GM18517 (cell line): Measurements from ENCODE around the gene MRPS21.
A peak's percentile ranks its signal among the peaks of the same experiment; 100 is the strongest.

Experiments
- ATAC-seq: cut with Tn5 transposase; IDR thresholded peaks from one replicate; pipeline ENCODE4 v1.9.1; 2021; ENCODE audit warnings: mild to moderate bottlenecking, moderate library complexity; ENCODE audit not compliant: unreplicated experiment

MRPS21 gene

DNA sequence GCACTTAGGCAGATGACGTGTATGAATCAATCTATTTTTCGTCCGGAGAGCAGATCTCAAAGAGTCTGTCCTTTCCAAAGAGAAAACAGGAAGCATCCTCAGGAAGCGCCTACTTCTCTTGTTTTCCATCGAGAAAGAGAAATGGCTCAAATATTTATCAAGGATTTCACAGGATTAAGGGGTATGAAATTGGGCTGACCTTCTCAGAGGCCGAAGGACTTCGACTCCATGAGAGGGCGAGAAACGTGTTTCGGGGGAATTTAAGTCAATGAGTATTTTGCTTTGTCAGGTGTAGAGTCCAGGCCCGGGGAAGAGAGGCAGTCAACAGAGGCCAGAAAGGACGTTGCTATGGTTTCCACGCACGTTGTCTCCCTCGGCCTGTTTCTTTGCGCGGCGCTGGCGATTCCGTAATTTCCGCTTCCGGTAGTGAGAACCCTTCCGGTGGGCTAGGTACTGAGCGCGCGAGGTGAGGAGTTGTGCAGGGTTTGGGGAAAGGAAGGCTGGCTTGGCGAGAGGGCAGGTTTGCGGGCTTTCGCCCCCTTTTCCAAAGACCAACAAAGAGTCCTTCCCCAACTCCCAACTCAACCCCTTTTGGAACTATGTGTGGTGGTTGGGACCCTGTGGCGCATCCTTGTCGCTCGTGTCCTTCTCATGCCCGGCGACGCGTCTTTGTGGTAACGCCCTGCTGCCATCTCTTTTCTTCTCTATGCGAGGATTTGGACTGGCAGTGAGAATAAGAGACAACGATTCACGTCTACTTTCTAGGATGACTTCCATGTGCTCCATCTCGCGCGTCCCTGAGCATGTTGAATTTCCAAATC, at the start of gene MRPS21:
TSS of gene MRPS21 (plus strand) at position 429 of the 821 bp plus-strand sequence. CDS start 506 bp downstream, outside the sequence.
- peak; percentile 95 for ATAC-seq

DNA sequence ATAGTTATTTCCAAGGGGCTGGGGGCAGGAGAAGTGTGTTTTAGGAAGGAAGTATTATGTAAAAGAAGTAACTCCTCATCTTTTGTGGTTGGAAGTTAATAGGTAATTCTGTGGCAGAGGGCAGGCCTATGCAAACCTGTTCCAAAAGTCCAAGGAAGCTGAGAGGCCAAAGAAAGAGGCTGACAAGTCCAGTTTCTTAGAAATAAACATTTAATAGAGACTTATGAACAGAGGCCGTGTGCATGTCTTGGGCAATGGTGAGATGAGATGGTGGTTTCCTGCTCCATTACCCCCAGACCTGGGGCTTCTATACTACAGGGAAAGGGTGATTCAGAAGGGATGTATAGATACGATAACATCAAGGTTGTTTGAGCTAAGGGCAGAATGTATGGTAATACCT, 43.7 kb upstream of the MRPS21 start:
- no peak for ATAC-seq

DNA sequence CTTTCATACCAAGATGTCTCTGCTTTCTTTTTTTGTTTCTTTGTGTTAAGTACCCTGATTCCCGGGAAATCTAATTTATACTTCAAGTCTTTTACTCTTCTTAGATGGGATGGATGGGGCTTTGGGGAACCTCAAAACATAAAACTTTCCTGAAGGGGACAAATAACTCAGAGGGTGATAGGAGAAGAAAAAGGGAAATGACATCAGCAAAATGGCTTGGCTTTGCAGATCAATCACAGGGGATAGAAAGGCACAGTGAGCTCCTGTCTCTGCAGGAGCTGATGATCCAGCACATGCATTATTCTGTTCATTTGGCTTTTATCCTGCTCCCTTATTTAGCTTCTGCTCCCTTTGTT, 37.5 kb upstream of the MRPS21 start:
- ATAC-seq = no peak

DNA sequence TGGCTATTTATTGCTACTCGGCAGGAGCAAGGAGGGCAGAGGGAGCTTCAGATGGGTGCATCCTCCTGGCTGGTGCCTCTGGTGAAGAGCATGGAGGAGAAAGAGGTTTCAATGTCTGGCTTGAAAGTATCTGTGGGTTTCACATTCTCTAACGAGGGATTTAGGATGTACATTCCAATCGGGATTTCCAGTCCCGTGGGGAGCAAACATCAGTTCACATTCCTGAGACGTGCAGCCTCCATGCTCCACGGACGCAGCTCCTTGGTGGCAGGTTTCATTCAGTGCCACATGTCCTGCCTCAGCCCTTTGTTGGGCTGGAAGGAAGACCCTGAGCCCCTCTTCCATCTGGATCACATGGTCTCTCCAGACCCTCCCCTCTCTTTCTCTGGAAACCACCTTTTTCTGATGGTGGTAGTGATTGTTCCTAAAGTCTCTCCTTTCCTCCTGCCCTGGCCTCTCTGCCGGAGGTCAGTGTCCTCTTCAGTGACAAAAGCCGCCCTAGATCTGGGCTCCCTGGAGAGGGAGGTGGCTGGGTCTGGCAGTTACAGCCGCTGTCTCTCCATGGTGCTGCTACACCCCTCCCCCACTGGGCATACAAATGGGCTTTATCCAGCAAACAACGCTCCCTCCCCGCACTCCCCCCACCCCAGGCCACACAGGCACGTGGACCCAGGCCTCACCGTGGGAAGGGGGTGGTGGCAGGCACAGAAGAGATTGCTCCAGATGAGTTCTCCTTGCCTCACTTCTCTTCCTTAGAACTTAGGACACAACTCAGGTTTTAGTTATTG, 36.9 kb upstream of the MRPS21 start:
- no peak for ATAC-seq

DNA sequence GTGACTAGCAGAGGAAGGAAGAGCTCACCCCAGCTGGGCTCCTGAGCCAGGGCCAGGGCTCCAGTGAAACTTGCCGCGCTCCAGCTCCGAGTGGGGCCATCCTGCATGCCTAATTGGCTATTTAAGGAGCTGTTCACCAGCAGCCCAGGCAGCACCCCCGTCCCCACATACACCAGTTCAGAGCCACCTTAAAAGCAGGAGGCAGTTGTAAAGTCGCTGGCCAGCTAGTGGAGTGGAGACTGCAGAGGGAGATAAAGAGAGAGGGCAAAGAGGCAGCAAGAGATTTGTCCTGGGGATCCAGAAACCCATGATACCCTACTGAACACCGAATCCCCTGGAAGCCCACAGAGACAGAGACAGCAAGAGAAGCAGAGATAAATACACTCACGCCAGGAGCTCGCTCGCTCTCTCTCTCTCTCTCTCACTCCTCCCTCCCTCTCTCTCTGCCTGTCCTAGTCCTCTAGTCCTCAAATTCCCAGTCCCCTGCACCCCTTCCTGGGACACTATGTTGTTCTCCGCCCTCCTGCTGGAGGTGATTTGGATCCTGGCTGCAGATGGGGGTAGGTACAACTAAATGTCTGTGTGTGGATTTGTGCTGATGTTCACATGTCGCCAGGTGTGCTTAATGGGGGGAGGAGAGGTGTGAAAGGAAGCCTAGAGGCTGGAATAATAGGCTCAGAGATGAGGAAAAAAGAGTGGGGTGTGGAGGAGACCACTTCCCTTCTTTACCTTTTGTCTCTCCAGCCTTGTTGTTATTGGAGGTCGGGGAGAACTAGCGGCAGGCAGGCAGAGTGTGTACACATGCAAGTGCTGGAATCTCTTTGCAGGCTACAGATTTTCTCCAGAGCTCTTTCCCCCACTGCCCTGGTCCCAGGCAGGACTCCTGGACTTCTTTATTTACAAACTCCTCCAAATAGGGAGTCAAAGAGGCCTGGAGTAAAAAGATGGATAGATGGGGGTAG, 35.8 kb upstream of the MRPS21 start, which contains the start of gene CA14:
TSS of gene CA14 (plus strand) at position 151 of the 962 bp plus-strand sequence. CDS start at position 506, 355 bp downstream.
- no peak for ATAC-seq

DNA sequence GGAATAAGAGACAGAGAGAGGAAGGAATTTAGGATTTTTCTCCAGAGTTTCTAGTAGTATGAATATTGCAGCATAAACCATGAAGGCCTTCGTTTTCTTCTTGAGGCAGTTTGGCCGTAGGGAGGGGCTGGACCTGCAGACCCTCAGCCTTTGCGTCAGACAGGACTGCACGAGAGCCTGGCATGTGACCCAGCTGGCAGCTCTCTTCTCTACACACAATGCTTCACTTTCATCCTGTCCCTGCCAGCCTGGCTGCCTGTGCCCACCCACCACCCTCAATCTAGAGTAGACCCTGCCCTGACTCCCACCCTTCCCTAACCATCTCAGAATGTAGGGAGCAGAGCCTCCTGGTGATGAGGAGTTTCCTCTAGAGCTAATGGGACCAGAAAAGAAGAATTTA, 34.4 kb upstream of the MRPS21 start:
- ATAC-seq = no peak

DNA sequence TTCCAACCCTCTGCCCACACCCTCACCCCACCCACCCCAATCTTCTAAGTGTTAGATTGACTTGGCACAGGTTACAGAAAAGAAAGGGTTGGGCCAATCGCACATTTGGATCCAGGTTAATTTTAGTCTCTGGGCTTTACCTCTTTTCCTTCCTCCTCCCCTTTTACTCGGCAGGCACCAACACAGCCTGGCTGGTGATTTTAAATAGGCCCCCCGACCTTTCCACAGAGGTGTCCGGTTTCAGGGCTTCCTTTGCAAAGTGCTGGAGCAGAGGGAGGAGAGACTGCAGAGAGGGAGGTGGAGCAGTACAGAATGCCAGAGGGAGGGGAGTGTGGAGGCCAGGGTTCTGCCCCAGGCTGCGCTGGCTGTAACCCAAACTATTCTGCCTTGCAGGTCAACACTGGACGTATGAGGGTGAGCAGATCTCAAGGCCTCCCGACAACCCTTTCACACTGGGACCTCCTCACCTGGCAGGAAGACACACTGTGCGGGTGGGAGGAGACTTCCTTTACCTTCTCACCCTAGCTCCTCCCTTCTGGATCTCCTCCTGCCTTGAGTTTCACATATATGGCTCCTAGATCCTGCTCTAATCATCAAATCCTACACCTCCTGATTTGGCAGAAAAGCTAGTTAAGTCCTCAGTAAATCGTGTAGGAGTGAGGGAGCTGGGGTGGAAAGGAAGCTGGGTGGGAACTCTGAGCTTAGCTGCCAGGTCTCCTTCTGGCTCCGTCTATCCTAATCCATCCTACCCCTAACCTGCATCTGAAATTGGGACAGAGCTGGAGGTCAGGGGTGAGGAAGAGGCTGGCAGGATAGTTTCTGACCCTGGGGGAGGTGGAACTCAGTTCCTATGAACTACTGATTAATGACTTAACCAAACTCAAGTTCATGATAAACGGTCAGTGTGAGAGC, 33.6 kb upstream of the MRPS21 start:
- no peak for ATAC-seq

DNA sequence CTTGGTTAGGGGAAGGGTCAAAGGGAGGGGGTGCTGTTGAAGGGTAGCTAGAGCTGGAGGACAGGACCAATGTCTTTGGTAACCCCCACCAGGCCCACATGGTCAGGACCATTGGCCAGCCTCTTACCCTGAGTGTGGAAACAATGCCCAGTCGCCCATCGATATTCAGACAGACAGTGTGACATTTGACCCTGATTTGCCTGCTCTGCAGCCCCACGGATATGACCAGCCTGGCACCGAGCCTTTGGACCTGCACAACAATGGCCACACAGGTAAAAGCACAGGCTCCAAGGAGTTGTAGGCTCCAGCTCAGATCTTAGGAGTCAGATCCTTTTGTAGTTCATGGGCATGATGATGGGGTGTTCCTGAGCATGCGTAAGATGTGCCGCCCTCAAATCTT, 32.3 kb upstream of the MRPS21 start:
- ATAC-seq = no peak

DNA sequence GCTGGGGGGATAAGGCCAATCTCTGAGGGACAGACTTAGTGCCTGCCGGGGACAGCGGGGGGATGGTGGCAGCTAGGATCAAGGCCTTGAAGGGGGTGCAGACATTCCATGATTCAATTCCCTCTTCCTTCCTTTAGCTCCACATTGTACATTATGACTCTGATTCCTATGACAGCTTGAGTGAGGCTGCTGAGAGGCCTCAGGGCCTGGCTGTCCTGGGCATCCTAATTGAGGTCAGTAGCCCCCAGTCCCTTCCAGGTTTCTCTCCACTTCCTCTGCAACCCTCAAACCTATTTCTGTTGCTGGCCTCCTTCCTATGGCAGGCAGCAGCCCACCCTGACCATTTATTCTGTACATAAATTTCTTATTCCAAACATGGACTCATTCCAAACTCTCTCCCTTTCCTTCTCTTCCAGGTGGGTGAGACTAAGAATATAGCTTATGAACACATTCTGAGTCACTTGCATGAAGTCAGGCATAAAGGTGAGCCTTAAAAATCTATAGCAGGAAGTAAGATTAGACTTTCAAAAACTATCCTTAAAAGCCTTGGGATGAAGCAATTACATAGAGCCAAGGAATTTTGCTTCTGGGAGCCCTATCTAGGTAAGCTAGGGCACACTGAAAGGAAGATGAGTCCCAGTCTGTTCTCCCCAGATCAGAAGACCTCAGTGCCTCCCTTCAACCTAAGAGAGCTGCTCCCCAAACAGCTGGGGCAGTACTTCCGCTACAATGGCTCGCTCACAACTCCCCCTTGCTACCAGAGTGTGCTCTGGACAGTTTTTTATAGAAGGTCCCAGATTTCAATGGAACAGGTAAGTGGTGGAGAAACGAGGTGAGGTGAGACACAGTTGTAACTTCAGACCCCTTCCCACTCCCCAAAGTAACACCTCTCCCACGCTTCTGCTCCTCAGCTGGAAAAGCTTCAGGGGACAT, 31.0 kb upstream of the MRPS21 start:
- no peak for ATAC-seq

DNA sequence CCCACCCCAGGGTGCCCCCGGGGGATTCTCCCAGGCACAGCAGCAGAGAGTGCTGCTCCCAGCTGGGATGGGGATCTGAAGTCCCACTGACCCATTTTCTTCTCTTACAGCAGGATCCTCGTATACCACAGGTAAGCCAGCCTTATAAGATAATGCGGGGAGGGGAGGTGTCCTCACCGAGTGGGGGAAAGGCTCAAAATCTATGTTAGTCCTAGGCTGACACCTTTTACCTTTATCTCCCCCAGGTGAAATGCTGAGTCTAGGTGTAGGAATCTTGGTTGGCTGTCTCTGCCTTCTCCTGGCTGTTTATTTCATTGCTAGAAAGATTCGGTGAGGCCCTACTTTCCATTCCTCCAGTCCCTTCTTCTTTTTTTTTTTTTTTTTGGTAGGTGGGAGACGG, 30.1 kb upstream of the MRPS21 start:
- ATAC-seq = no peak

DNA sequence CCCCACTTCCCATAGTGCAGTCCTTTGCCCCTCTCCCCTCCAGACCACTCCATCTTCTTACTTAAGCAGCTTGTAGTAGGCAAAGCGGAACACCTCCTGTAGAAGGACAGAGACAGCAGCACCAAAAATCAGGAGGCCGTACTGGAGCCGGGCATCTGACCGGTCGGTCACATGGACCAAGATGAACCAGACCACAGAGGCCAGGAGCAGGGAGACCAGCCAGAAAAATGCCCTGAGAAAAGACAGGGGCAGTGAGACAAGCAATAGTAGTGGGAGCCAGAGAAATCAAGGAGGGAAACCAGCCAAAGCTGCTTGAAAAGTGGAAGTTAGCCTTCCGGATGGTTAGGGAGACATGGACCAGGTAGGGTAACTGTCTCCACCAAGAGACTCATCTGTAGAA, 25.8 kb upstream of the MRPS21 start:
- ATAC-seq = no peak

DNA sequence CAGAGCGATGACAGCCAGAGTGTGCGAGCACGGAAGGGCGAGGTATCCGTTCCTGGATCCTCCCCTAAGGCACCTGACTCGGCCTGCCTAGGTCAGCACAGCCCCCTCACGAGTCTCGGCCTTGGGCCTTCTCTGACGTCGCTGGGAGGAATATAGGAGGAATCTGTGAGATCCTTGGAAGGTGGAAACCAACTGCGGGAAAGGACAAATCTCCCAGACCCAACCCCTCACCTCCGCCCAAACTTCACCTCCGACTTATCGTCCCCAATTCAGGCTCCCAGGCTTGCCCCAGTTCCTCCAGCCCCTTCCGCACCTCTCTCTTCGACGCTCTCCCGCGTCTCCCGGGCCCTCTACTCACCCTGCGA, 25.3 kb upstream of the MRPS21 start:
- ATAC-seq = peak; percentile 14

DNA sequence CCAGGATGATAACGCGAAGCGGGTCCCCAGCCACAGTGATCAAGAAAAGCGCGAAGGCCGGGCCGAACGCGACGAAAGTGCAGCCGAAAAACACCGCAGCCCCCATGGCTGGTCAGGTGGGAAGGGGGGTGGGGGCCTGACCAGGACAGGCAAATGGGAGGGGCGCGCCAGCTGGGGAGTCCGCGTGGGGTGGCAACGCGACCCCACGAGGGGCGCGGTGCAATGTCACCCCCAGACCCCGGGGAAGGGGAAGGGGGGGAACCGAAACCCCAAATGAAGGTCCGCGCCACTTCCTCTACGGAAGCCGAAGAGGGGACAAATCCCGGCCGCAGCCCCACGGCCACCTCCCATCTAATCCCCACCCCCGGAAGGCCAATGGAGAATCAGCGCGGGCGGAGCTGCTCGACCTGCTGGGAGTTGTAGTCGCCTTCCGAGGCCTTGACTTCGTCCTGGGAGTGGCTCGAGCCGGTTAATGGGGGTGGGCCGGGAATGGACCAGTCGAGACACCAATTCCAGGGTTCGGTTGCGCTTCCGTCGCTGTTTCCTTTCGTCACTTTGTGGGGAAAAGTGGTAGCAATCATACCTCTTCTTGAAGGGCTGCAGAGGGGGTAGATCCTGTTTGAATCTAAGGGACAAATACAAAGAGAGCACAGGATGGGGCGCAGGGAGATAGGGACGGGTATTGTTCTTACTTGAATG, 24.8 kb upstream of the MRPS21 start, which contains the start of gene APH1A:
TSS of gene APH1A (minus strand) at position 312 of the 699 bp plus-strand sequence. CDS start at position 106, 206 bp downstream.
- ATAC-seq = peak; percentile 80

DNA sequence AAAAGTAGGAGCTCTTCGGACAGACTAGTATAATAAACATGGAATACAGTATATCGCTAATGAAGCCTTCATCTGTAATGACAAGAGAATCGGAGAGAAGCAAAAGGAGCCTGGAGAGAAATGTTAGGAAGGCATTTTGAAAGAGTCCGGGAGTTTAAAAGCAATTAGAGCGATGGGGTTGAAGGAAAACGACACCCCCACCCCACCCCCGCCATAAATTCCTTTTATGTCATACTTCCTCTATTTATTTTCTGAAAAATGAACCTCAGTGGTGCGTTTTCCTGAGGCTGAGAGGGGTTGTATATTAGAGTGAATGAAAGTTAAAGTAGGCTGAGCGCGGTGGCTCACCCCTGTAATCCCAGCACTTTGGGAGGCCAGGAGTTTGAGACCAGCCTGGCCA, 24.2 kb upstream of the MRPS21 start:
- no peak for ATAC-seq

DNA sequence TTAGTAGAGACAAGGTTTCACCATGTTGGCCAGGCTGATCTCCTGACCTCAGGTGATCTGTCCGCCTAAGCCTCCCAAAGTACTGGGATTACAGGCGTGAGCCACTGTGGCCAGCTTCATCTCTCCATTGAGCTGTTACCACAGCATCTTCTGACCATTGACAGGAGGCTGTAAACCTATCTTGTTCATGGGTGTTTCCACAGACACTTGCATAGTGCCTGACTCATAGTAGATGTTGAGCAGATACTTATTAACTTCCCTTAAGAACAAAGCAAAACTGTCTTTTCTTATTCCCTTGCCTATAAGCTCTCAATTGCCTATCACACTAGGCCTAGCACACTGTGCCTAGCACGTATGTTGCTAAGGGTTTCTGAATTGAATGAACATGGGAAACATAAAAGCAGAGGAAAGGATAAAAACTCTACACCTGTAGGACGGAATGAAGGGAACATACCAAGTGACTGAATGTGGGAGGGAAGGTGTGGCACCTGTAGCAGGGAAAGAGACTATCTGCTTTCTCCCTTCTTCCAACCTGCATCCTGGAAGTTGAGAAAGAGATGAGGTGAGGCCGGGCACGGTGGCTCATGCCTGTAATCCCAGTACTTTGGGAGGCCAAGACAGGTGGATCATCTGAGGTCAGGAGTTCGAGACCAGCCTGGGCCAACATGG, 22.2 kb upstream of the MRPS21 start:
- no peak for ATAC-seq

DNA sequence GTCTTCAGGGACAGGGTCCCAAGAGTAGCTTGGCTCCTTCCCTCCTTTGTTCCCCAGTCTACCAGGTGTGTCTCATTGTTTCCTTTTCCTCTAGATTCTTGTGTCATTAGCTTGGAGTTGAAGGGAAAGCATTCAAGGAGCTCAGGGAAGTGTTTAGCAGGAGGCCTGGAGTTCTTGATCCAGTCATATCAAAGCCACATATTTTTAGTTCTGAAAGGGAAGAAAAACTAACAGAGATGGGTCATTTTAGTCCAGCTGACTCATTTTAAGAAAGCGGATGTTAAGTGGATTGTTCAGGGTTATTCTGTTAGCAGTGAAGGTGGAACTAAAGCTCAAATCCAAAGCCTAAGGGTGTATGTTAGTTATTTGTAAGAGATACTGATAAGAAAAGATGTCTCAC, 20.4 kb upstream of the MRPS21 start:
- ATAC-seq = no peak

DNA sequence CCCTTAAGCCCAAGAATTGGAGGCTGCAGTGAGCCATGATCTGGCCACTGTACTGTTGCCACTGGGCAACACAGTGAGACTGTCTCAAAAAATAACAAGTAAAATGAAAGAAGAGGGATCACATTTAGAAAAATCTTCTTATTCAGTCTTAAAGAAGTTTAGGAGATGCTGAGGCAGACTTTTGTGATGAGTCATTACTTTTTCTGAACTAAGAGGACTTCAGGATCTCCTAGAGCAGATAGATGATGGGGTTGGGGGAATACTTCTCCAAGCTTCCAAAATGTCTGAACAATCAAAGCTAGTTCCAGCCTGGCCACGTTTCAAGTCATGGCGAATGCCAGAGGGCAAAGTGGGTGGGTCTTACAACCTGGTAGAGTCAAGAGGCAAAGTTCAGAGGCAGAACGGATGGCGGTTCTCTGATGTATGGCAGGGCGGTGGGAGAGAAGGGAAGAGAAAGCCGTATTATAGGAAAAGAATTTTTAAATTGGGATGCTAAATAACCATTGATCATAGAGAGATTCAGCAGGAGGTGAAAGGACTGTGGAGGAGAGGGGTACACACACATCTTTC, 13.4 kb upstream of the MRPS21 start:
- ATAC-seq = no peak
